HEK293 (cell line): ENCODE data around the gene ITGB6.

Experiments
- CTCF ChIA-PET: fragments of 350-600 bp; formaldehyde crosslinking; extraction: SDS; loops from one replicate; lab custom pipeline; 2021; ENCODE audit warnings: antibody characterized with exemption; lab: Yijun Ruan, JAX
- POLR2A ChIA-PET: fragments of 300-600 bp; formaldehyde crosslinking; extraction: SDS; loops from one replicate; lab custom pipeline; 2020; ENCODE audit warnings: antibody characterized with exemption, inconsistent platforms; lab: Yijun Ruan, JAX
- H3K27ac ChIP-seq: fragments of 200-500 bp; sonication (Bioruptor generic); 2 replicates; pipeline ENCODE4 v1.5.1; 2014; ENCODE audit warnings: low read depth, low read length, control low read depth, inconsistent platforms; ENCODE audit errors: extremely low read depth
- H3K36me3 ChIP-seq, 2 experiments: fragments of 200-500 bp in 1 of 2; sonication (Bioruptor generic) in 1 of 2; 1 replicate in 1 of 2; 2 replicates in 1 of 2; pipeline ENCODE4 v1.5.1; 2014 to 2017; ENCODE audit warnings: inconsistent platforms in 2 of 2, low read length in 2 of 2; ENCODE audit not compliant: control insufficient read depth in 2 of 2, insufficient read depth in 1 of 2
- H3K4me1 ChIP-seq: fragments of 200-500 bp; sonication (Bioruptor generic); 2 replicates; pipeline ENCODE4 v1.5.1; 2014; ENCODE audit warnings: mild to moderate bottlenecking, low read length, inconsistent platforms; ENCODE audit not compliant: control insufficient read depth, insufficient read depth
- H3K4me3 ChIP-seq: 2 replicates; pipeline ENCODE4 v1.5.1; 2011; ENCODE audit warnings: low read depth, mild to moderate bottlenecking, control low read depth, low read length, moderate library complexity
- H3K9me3 ChIP-seq: fragments of 200-500 bp; sonication (Bioruptor generic); 2 replicates; pipeline ENCODE4 v1.5.1; 2014; ENCODE audit warnings: low read depth, low read length, inconsistent platforms; ENCODE audit not compliant: control insufficient read depth, insufficient read depth
- CTCF ChIP-seq: fragments of 450-650 bp; formaldehyde crosslinking; IDR thresholded peaks from 2 replicates; pipeline ENCODE4 v1.5.1; 2016; ENCODE audit warnings: missing biosample characterization, missing genetic modification characterization
- FEZF1 ChIP-seq: fragments of 450-650 bp; formaldehyde crosslinking; IDR thresholded peaks from 2 replicates; pipeline ENCODE4 v1.5.1; 2016; ENCODE audit warnings: missing biosample characterization, missing genetic modification characterization
- MEIS1 ChIP-seq: sonication (generic); formaldehyde crosslinking; IDR thresholded peaks from 2 replicates; pipeline ENCODE4 v1.8.1; 2022; ENCODE audit warnings: missing genetic modification reagents, mild to moderate bottlenecking, borderline replicate concordance
- PBX3 ChIP-seq: sonication (generic); formaldehyde crosslinking; IDR thresholded peaks from 2 replicates; pipeline ENCODE4 v1.8.1; 2022; ENCODE audit warnings: mild to moderate bottlenecking, moderate library complexity, missing genetic modification reagents
- ZBTB1 ChIP-seq: fragments of 450-650 bp; formaldehyde crosslinking; IDR thresholded peaks from 2 replicates; pipeline ENCODE4 v1.5.1; 2016; ENCODE audit warnings: missing biosample characterization, missing genetic modification characterization
- ZFP41 ChIP-seq: fragments of 450-650 bp; formaldehyde crosslinking; IDR thresholded peaks from 2 replicates; pipeline ENCODE4 v1.5.1; 2016; ENCODE audit warnings: missing biosample characterization, missing genetic modification characterization, borderline replicate concordance
- ZNF138 ChIP-seq: fragments of 450-650 bp; formaldehyde crosslinking; IDR thresholded peaks from 2 replicates; pipeline ENCODE4 v1.5.1; 2016; ENCODE audit warnings: missing biosample characterization, missing genetic modification characterization, borderline replicate concordance
- ZNF16 ChIP-seq: fragments of 450-650 bp; formaldehyde crosslinking; IDR thresholded peaks from 2 replicates; pipeline ENCODE4 v1.5.1; 2016; ENCODE audit warnings: low read depth, missing biosample characterization, missing genetic modification characterization
- ZNF211 ChIP-seq: fragments of 450-650 bp; formaldehyde crosslinking; IDR thresholded peaks from 2 replicates; pipeline ENCODE4 v1.5.1; 2016; ENCODE audit warnings: low read depth, missing biosample characterization, missing genetic modification characterization
- ZNF221 ChIP-seq: fragments of 450-650 bp; formaldehyde crosslinking; IDR thresholded peaks from 2 replicates; pipeline ENCODE4 v1.5.1; 2017; ENCODE audit warnings: missing biosample characterization, missing genetic modification characterization, borderline replicate concordance
- ZNF394 ChIP-seq: fragments of 450-650 bp; formaldehyde crosslinking; IDR thresholded peaks from 2 replicates; pipeline ENCODE4 v1.5.1; 2016; ENCODE audit warnings: missing biosample characterization, missing genetic modification characterization, mild to moderate bottlenecking, moderate library complexity, borderline replicate concordance
- ZNF423 ChIP-seq: fragments of 450-650 bp; formaldehyde crosslinking; IDR thresholded peaks from 2 replicates; pipeline ENCODE4 v1.5.1; 2016; ENCODE audit warnings: missing biosample characterization, missing genetic modification characterization
- ZNF488 ChIP-seq: fragments of 450-650 bp; formaldehyde crosslinking; IDR thresholded peaks from 2 replicates; pipeline ENCODE4 v1.5.1; 2016; ENCODE audit warnings: missing biosample characterization, missing genetic modification characterization
- ZSCAN18 ChIP-seq: fragments of 450-650 bp; formaldehyde crosslinking; IDR thresholded peaks from 2 replicates; pipeline ENCODE4 v1.5.1; 2016; ENCODE audit warnings: missing biosample characterization, missing genetic modification characterization
- ZSCAN30 ChIP-seq: fragments of 450-650 bp; IDR thresholded peaks from 2 replicates; pipeline ENCODE4 v1.5.1; 2018; ENCODE audit warnings: missing biosample characterization, mild to moderate bottlenecking, missing genetic modification characterization, moderate library complexity
- TF ChIP-seq, protein P1 (sequence below): fragments of 450-650 bp; formaldehyde crosslinking; IDR thresholded peaks from 2 replicates; pipeline ENCODE4 v1.5.1; 2016; ENCODE audit warnings: missing biosample characterization, missing genetic modification characterization
- TF ChIP-seq, protein P2 (sequence below): fragments of 450-650 bp; formaldehyde crosslinking; IDR thresholded peaks from 2 replicates; pipeline ENCODE4 v1.5.1; 2017; ENCODE audit warnings: missing biosample characterization, missing genetic modification characterization
- TF ChIP-seq, protein P3 (sequence below): fragments of 450-650 bp; formaldehyde crosslinking; IDR thresholded peaks from 2 replicates; pipeline ENCODE4; 2016; ENCODE audit warnings: missing biosample characterization, missing genetic modification characterization

The ITGB6 gene

GRCh38 chr2:160124571-160124970, 75.5 kb downstream of the ITGB6 start:
- Histone ChIP-seq H3K4me3 (no peak overlapping the region), H3K9me3 (no peaks in the 10 kb centered on the region)
- POLR2A ChIA-PET: no interaction called here
- TF ChIP-seq ZNF138 (tag by site-specific recombination) (no peak), ZNF423 (tag by site-specific recombination) (no peak), ZSCAN30 (tag by site-specific recombination) (no peak), ZSCAN18 (tag by site-specific recombination) (no peak), PBX3 (no peak), ZNF394 (no peak), ZNF221 (tag by site-specific recombination) (no peak), ZNF488 (tag by site-specific recombination) (no peak), ZBTB1 (no peak), ZNF211 (tag by site-specific recombination) (no peak), FEZF1 (tag by site-specific recombination) (no peak), ZFP41 (no peak), ZNF16 (tag by site-specific recombination) (no peak), MEIS1 (CRISPR knock-in tag) (no peak), CTCF (tag by site-specific recombination) (no peak)
- TF ChIP-seq, protein P1, sequence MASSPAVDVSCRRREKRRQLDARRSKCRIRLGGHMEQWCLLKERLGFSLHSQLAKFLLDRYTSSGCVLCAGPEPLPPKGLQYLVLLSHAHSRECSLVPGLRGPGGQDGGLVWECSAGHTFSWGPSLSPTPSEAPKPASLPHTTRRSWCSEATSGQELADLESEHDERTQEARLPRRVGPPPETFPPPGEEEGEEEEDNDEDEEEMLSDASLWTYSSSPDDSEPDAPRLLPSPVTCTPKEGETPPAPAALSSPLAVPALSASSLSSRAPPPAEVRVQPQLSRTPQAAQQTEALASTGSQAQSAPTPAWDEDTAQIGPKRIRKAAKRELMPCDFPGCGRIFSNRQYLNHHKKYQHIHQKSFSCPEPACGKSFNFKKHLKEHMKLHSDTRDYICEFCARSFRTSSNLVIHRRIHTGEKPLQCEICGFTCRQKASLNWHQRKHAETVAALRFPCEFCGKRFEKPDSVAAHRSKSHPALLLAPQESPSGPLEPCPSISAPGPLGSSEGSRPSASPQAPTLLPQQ: no peak
- TF ChIP-seq, protein P2, sequence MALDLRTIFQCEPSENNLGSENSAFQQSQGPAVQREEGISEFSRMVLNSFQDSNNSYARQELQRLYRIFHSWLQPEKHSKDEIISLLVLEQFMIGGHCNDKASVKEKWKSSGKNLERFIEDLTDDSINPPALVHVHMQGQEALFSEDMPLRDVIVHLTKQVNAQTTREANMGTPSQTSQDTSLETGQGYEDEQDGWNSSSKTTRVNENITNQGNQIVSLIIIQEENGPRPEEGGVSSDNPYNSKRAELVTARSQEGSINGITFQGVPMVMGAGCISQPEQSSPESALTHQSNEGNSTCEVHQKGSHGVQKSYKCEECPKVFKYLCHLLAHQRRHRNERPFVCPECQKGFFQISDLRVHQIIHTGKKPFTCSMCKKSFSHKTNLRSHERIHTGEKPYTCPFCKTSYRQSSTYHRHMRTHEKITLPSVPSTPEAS (tag by site-specific recombination): no peak
- TF ChIP-seq, protein P3, sequence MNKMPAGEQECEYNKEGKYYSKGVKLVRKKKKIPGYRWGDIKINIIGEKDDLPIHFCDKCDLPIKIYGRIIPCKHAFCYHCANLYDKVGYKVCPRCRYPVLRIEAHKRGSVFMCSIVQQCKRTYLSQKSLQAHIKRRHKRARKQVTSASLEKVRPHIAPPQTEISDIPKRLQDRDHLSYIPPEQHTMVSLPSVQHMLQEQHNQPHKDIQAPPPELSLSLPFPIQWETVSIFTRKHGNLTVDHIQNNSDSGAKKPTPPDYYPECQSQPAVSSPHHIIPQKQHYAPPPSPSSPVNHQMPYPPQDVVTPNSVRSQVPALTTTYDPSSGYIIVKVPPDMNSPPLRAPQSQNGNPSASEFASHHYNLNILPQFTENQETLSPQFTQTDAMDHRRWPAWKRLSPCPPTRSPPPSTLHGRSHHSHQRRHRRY (tag by site-specific recombination): no peak
- TF ChIP-seq, all 188 proteins: peak for 0
- Histone ChIP-seq H3K4me1 (no peaks in the 10 kb centered on the region), H3K36me3 (no peaks in the 10 kb centered on the region), H3K27ac (no peak overlapping the region)
- CTCF ChIA-PET: interaction anchor here (0.6 to 2.5 kb wide), 3 partner anchors 14 to 157 kb away, joined by 3 to 12 read pairs (median 5); no protein-coding TSS in a partner anchor
